CD1c-positive myeloid dendritic cell (primary cell): Measurements from ENCODE around the gene PTPRG.

ENCODE experiments used
- DNase-seq: peaks from one replicate; pipeline ENCODE4 v3.0.0-alpha.2; 2016; ENCODE audit errors: extremely low spot score

The PTPRG gene

GRCh38 chr3:61865466-61866152 lies 304.2 kb downstream of the PTPRG start:
- DNase-seq, result no peak

GRCh38 chr3:61866153-61866542 lies 304.8 kb downstream of the PTPRG start:
- DNase-seq, result no peak

GRCh38 chr3:61866961-61867461 lies 305.6 kb downstream of the PTPRG start:
- no peak for DNase-seq

- no peak for DNase-seq
Measured at GRCh38 chr3:61868499-61868898, 307.1 kb downstream of the PTPRG start.

GRCh38 chr3:61869371-61869770 lies 308.0 kb downstream of the PTPRG start:
- no peak for DNase-seq

- DNase-seq, result no peak
Measured at GRCh38 chr3:61871644-61872043, 310.3 kb downstream of the PTPRG start.

- DNase-seq, result no peak
Measured at GRCh38 chr3:61872077-61872706, 310.8 kb downstream of the PTPRG start.

GRCh38 chr3:61875046-61875844 lies 313.9 kb downstream of the PTPRG start:
- no peak for DNase-seq

GRCh38 chr3:61875976-61876671 lies 314.8 kb downstream of the PTPRG start:
- no peak for DNase-seq

- no peak for DNase-seq
Measured at GRCh38 chr3:61876797-61877196, 315.4 kb downstream of the PTPRG start.

- DNase-seq, result no peak
Measured at GRCh38 chr3:61877359-61878138, 316.2 kb downstream of the PTPRG start.

- no peak for DNase-seq
Measured at GRCh38 chr3:61882253-61882652, 320.9 kb downstream of the PTPRG start.

GRCh38 chr3:61884794-61885193 lies 323.4 kb downstream of the PTPRG start:
- DNase-seq, result no peak

GRCh38 chr3:61885414-61885813 lies 324.0 kb downstream of the PTPRG start:
- no peak for DNase-seq

GRCh38 chr3:61887206-61887605 lies 325.8 kb downstream of the PTPRG start:
- DNase-seq, result no peak

GRCh38 chr3:61889259-61889658 lies 327.9 kb downstream of the PTPRG start:
- DNase-seq, result no peak

- no peak for DNase-seq
Measured at GRCh38 chr3:61890167-61890566, 328.8 kb downstream of the PTPRG start.

GRCh38 chr3:61890586-61890985 lies 329.2 kb downstream of the PTPRG start:
- no peak for DNase-seq

GRCh38 chr3:61892891-61893290 lies 331.5 kb downstream of the PTPRG start:
- DNase-seq, result no peak

GRCh38 chr3:61893840-61894566 lies 332.6 kb downstream of the PTPRG start:
- no peak for DNase-seq
